ENCODE measurements around the gene HDX. TPM values are rescaled to one million over a fixed set of nuclear protein-coding genes. Genes with fewer than 3 reads are reported as not detected.
A peak's percentile ranks its signal among the peaks of the same experiment; 100 is the strongest.

The HDX gene
- total RNA-seq, 1 donor from 2014 or later, result 1.8 TPM

GRCh38 chrX:84339507-84340364 lies 162.5 kb downstream of the HDX start:
- peak; percentile 61 for TF ChIP-seq CTCF (conservative IDR thresholded peaks at IDR 0.05; ENCODE audit: low read depth, low read length)
- no peak for DNase-seq (ENCODE audit: low read depth)
- no peak overlapping the region for H3K4me3 ChIP-seq (ENCODE audit: low read depth, low read length)

GRCh38 chrX:84336646-84337045 lies 165.6 kb downstream of the HDX start:
- DNase-seq (ENCODE audit: low read depth), result no peak
- no peak overlapping the region for H3K4me3 ChIP-seq (ENCODE audit: low read depth, low read length)
- no peak for TF ChIP-seq CTCF (conservative IDR thresholded peaks at IDR 0.05; ENCODE audit: low read depth, low read length)

- TF ChIP-seq CTCF (conservative IDR thresholded peaks at IDR 0.05; ENCODE audit: low read depth, low read length), result no peak
- DNase-seq (ENCODE audit: low read depth), result no peak
- H3K4me3 ChIP-seq (ENCODE audit: low read depth, low read length), result no peak overlapping the region
Observed at GRCh38 chrX:84335121-84335520, 167.1 kb downstream of the HDX start.

GRCh38 chrX:84322083-84322827 lies 180.0 kb downstream of the HDX start:
- DNase-seq (ENCODE audit: low read depth), result no peak
- TF ChIP-seq CTCF (conservative IDR thresholded peaks at IDR 0.05; ENCODE audit: low read depth, low read length), result no peak
- no peak overlapping the region for H3K4me3 ChIP-seq (ENCODE audit: low read depth, low read length)

GRCh38 chrX:84320614-84321013 lies 181.6 kb downstream of the HDX start:
- no peak for TF ChIP-seq CTCF (conservative IDR thresholded peaks at IDR 0.05; ENCODE audit: low read depth, low read length)
- no peak overlapping the region for H3K4me3 ChIP-seq (ENCODE audit: low read depth, low read length)
- no peak for DNase-seq (ENCODE audit: low read depth)

GRCh38 chrX:84320023-84320422 lies 182.2 kb downstream of the HDX start:
- TF ChIP-seq CTCF (conservative IDR thresholded peaks at IDR 0.05; ENCODE audit: low read depth, low read length), result no peak
- H3K4me3 ChIP-seq (ENCODE audit: low read depth, low read length), result no peak overlapping the region
- DNase-seq (ENCODE audit: low read depth), result no peak
